ENCODE results near the gene OSBPL1A.

- TF ChIP-seq POLR2A (IDR thresholded peaks at IDR 0.05) = no peak
- TF ChIP-seq CTCF (IDR thresholded peaks at IDR 0.05) = no peak
- TF ChIP-seq POLR2AphosphoS5 (IDR thresholded peaks at IDR 0.05) = no peak
- TF ChIP-seq EP300 (IDR thresholded peaks at IDR 0.05; ENCODE audit: low read depth) = no peak
Observed at GRCh38 chr18:24130494-24130893, 267.1 kb downstream of the OSBPL1A start.

Measured in transverse colon (tissue), 4 donors.